ENCODE measurements around the gene PPFIA1.

- TF ChIP-seq CTCF (IDR thresholded peaks at IDR 0.05): no peak
- no peak for TF ChIP-seq POLR2AphosphoS5 (IDR thresholded peaks at IDR 0.05)
- no peak for TF ChIP-seq POLR2A (IDR thresholded peaks at IDR 0.05; ENCODE audit: low read depth)
- TF ChIP-seq EP300 (IDR thresholded peaks at IDR 0.05): no peak
Measured at GRCh38 chr11:70413151-70413550, 142.7 kb downstream of the PPFIA1 start.
